Measurements from ENCODE around the gene RNF224.

- TF ChIP-seq, protein P1, sequence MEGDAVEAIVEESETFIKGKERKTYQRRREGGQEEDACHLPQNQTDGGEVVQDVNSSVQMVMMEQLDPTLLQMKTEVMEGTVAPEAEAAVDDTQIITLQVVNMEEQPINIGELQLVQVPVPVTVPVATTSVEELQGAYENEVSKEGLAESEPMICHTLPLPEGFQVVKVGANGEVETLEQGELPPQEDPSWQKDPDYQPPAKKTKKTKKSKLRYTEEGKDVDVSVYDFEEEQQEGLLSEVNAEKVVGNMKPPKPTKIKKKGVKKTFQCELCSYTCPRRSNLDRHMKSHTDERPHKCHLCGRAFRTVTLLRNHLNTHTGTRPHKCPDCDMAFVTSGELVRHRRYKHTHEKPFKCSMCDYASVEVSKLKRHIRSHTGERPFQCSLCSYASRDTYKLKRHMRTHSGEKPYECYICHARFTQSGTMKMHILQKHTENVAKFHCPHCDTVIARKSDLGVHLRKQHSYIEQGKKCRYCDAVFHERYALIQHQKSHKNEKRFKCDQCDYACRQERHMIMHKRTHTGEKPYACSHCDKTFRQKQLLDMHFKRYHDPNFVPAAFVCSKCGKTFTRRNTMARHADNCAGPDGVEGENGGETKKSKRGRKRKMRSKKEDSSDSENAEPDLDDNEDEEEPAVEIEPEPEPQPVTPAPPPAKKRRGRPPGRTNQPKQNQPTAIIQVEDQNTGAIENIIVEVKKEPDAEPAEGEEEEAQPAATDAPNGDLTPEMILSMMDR (IDR thresholded peaks at IDR 0.05): no peak
- TF ChIP-seq POLR2A (IDR thresholded peaks at IDR 0.05): no peak
These were observed 48.9 kb upstream of the RNF224 start for GRCh38 chr9:137178201-137178938.
